Anterior cingulate cortex (tissue), 58 donors: ENCODE data around the gene SBSN.

ENCODE experiments used
- DNase-seq, 58 donors: peaks; one replicate each; lab custom pipeline; 2025; lab: John Stamatoyannopoulos, UW

Gene SBSN

DNA sequence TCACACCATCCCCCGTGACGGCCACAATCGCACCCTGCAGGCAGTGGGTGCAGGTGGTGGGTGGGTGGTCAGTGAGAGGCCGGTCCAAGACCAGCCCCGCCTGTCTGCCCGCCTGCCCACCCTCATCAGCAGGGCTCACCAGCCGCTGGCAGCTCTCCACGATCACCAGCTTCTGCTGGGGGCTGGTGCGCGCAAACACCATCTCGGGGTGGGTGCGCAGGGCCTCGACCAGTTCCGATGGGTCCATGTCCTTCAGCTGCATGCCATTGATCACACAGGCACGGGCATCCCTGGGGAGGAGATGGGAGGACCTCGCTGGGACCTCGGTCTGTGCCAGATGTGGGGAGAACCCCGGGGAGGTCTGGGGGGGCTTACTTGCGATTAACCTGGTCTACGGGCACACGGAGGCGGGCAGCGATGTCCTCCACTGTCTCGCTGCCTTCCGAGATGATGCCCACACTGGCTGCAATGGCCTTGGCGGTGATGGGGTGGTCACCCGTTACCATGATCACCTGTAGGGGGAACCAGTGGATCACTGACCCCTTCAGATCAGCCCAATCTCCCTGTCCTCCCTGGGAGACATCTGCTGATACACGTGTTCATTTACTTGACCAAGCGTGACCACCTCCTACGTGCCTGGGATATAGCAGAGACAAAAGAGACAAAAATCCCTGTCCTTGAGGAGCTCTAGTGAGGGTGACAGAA is 27.3 kb upstream of the SBSN start:
- no peak for DNase-seq

DNA sequence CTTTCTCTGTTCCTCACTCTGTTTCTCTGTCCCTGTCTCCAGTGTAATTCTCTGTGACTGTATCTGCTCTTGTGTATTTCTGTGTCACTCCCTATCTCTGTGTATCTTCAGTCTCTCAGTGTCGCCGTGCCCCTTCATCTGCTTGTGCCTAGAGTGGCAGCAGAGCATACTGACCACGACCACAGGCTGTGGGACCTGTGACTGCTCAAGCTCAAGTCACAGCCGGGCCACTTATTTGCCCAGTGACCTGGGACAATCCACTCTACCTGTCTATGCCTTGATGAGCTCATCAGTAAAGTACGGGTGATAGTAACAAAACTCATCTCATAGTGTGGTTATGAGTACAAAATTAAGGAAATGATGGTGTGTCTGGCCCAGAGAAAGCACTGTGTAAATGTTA is 26.0 kb upstream of the SBSN start:
- DNase-seq: no peak

DNA sequence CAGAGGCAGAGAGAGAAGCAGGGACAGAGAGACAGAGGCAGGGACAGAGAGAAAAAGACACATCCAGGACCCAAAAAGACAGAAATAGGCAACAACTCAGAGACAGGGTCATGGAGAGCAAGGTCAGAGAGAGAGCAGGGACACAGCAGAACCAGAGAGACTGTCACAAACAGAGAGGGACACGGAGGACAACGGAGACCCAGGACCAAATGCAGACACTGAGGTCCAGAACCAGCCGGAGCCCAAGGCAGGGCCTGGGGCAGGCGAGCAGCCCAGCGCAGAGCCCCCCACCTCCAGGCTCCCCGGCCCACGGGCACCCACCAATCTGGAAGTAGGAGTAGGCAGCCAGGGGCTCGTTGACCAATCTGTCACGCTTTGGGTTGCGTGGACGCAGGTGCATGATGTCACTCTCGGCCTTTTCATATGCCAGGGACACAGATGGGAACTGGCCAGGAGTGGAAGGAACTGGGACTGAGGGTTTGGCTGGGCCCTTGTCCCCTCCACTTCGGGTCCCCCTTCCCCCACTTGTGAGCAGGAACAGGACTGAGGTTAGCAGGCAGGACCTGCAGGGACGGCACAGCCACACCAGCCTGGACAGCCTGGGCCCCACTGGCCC is 25.4 kb upstream of the SBSN start:
- DNase-seq: no peak

DNA sequence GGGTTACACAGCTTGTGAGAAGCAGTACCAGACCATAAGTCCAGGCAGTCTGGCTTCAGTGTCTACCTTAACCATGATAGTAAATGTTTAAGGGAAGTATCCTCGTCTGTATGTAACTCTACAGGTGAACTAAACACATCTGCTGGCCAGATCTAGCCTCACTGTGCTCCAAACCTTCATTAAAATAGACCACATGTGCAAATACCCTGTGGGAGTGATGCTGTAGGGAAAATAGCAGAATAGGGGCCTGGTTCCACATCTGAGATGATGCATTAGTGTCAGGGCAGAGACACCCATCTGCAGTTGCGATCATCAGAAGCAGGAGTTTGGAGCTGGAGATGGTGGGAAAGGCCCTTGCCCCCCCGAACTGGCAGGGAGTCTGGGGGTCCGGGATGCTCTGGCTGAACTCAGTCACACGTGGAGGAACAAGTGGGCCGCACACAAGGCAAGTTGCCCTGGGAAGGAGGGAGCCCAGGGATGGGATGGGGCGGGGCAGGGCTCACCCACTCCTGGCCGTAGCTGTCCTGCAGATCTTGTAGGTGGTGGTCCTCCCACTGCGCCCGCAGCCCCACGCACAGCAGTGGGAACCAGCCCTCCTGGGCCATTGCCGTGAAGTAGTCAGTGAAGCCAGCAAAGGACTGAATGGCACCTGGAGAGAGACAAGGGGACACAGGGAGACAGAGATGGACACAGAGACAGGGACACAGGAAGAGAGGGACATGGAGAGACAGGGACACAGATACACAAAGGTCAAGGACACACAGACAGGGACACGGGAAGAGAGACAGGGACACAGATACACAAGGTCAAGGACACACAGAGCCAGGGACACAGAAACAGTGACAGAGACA is 24.6 kb upstream of the SBSN start:
- DNase-seq: no peak

DNA sequence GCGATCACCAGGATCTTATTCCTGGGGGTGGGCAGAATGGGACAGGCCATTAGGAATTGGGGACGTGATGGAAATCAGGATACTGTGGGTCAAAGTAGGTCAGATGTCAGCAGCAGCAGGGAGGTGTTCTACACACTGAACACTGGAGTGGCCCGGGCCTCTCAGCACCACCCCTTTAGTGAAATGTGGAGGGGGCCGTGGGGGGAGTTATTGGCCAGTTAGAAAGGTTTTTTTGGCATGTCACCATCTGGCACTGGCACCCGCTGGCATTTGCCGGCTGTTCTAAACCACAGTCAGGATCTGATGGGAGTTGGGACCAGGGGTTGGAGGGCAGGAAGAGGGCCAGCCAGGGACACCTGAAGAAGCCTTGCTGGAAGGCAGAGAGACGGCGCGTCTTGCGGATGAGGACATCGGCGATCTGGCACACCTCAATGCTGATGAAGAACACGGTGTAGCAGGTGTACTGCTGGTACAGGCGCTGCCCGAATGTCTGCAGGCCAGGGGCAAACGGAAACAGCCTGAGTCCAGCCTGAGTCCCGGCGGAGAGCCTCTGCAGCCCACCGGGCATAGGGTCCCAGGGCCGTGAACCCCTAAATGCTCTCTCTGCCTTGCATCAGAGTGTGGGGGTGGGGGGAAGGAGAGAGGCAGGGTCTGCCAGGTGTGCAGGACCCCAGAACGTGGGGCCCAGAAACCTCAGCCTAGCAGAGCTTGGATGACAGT is 23.1 kb upstream of the SBSN start:
- DNase-seq: no peak

DNA sequence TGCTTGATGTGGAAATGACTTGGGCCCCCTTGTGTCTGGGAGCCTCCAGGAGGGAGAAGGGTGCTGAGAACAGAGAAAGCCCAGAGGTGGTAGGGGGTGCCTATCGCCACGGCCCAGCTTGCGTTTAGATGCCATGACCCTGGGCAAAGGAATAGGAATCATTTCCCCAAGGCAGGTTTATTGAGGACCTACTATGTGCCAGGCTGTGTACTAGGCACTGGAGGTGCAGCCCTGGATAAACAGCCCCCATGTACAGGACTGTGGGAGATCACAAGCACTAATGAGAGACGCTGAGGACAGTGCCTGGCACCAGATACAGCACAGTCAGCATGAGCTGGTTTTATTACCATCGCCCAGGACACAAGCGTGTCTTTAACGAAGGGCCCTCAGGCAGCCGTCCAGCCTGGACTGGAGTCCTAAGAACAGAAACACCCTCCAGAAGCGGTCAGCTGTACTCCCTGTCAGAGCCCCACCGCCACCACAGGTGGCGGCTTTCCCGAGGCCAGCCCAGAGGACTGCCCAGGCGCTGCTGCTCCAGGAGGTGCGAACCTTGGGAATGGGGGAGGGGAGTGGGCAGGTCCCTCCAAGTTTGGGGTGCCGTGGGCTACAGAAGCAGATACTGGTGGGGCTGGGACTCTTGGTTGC is 21.9 kb upstream of the SBSN start:
- peak in 1 of 58 donors; percentile 16 for DNase-seq

DNA sequence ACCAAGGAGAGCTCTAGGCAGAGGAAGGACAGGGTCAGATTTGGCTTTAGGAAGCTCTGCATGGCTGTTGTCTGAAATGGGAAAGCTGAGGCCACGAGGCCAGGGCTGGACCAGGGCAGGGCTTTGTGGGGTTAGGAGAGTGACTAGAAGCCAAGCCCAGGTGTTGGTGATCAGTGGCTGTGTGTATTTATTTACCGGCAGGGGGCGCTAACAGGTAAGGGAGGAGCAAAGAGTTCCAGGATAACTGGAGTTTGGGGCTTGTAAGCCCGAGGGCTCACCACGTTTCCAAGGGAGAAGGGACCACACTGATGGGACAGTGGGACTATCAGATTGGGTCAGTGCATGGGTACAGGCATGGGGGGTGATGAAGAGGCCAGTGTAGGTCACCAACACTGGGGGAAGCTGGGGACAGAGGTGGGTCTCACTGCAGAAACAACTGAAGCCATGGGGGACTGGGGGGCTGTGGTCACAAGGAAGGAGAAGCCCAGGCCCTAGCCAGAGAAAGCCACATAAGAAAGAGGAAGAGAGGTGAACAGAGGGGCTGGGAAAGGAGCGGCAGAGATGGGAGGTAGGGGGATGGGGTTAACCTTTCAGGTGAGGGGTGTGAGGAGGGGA is 21.2 kb upstream of the SBSN start:
- peak in 24 of 58 donors; percentile 2 to 45 (median 16) for DNase-seq

DNA sequence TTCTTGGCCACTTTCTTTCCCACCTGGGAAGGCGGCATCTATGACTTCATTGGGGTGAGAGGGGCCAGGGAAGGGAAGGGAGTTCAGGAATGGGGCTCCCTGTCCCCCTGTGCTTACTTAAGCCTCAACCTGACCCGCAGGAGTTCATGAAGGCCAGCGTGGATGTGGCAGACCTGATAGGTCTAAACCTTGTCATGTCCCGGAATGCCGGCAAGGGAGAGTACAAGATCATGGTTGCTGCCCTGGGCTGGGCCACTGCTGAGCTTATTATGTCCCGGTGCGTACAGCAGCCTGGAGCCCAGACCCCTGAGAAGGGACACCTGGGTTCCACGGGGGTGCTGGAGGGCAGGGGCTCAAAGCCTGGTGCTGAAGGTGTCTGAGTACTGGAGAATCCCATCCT is 18.4 kb upstream of the SBSN start:
- DNase-seq: no peak

DNA sequence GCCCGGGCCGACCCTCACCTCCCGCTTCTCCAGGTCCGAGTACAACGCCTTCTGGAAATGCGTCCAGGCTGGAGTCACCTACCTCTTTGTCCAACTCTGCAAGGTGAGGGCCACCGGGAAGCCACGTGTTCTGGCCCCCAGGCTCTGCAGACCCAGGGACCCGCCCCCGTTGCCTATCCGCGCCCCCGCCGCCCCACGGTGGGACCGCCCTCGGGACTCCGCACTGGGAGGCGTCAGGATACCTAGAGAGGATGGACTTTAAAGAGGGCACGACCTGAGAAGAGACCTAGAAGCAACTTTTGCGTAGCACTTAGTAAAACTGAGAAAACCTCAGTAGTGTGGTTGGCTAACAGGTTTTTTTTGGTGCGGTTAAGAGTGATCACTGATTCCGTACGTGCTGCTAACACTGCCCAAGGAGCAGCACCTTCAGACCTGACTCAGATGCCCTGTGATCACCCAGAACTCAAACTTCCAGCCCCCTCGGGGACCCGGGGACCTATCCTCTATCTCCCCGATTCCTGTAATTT is 17.8 kb upstream of the SBSN start:
- DNase-seq: peak in 11 of 58 donors; percentile 27 to 65 (median 55)

DNA sequence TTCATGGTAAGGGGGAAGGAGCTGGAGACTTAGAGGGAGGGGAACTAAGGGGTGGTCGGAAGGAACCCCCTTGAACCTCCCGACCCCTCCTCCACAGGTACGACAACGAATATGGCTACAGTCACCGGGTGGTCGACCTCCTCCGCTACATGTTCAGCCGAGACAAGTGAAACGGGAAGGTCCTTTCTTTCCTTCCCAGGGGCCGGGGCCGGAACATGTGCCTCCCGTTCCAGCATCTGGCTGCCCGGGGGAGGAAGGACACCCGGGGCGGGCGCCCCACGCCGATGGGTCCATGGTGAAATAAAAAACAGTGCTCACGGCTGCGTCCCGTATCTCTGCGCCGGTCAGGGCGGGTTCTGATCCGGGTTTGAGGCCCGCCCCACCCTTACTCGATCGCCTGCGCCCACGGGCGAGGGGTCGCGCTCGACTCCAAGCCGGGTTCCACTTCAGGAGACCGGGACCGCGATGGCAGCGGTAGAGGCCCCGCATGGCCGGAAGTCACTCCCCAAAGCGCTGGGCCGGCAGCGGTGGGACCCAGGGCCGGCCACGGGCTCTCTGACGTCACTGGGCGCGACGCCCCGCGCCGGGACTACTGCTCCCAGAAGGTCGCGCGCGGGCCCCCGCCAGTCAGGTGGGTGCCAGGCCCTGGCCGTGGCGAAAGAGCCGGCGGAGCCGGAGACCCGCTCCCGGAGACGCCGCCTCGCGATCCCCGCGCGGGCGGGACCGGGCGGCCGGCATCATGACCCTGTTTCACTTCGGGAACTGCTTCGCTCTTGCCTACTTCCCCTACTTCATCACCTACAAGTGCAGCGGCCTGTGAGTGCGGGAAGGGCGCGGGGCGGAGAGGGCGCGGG is 17.1 kb upstream of the SBSN start, which contains the start of gene TMEM147:
TSS of gene TMEM147 (plus strand) at position 626 of the 854 bp plus-strand sequence. CDS start at position 740, 114 bp downstream.
- peak; percentile 39 to 93 (median 83) for DNase-seq

DNA sequence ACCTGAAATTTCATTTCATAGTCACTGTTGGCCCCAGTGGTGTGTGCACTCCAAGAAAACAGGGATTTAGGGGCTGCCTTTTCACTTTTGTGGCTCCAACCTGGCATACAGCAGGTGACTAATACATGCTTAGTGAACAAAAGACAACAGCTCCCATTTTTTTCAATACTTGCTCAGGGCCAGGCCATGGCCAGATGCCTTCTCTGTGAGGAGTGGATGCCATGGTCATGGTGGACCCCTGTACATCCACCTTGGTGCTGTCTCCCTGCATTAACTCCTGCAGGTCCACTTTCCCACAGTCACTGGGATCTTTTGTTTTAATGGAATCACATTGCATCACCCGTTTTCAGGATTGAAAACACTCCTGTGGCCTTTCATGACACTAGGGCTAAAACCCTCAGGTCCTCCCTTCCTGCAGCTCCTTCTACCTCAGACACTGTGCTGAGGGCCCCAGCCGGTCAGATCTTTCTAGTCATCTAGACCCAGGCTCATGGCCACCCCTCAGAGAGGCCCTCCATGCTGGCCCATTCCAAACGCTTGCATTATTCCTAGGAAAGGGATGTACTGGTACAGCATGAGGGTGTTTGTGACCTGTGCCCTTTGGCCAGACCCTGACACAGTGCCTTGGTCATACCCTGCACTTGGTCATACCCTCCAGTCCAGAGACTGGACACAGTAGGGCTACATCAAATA is 16.1 kb upstream of the SBSN start:
- no peak for DNase-seq

DNA sequence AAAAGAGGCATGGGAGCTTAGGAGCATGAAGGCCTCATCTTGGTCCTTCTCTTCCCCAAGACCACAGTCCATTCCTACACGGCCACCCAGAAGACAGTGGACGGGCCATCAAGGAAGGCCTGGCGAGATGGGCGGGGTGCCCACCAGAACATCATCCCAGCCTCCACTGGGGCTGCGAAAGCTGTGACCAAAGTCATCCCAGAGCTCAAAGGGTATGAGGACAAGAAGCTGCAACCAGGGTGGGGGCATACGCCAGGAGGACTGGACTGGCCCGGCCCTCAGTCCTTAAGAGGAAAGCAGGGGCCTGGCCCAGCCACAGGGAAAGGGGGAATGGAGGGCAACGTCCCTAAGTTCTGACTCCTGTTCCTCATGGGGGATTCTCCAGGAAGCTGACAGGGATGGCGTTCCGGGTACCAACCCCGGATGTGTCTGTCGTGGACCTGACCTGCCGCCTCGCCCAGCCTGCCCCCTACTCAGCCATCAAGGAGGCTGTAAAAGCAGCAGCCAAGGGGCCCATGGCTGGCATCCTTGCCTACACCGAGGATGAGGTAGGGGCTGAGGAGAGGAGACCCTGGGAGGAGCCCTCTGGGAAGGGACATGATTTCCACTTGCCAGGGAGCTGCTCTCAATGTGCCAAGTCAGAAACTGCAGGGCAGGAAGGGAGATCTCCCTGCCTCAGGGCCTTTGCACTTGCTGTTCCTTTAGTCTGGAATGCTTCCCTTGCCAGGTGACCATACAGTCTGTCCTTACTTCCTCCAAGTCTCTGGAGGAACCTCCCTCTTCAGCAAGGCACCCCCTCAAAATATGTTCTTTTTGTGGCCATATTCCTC is 15.4 kb upstream of the SBSN start:
- no peak for DNase-seq

DNA sequence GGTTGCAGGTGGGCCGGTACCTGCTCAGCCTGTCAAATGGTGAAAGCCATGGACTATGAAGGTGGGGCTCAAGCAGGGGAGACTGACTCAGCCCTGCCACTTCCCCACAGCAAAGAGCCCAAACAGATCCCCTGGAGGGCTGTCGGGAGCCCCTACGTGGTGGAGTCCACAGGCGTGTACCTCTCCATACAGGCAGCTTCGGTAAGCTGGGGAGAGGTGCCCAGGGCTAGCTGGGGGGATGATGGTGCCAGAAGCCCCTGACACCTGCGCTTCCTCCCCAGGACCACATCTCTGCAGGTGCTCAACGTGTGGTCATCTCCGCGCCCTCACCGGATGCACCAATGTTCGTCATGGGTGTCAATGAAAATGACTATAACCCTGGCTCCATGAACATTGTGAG is 14.1 kb upstream of the SBSN start:
- no peak for DNase-seq

DNA sequence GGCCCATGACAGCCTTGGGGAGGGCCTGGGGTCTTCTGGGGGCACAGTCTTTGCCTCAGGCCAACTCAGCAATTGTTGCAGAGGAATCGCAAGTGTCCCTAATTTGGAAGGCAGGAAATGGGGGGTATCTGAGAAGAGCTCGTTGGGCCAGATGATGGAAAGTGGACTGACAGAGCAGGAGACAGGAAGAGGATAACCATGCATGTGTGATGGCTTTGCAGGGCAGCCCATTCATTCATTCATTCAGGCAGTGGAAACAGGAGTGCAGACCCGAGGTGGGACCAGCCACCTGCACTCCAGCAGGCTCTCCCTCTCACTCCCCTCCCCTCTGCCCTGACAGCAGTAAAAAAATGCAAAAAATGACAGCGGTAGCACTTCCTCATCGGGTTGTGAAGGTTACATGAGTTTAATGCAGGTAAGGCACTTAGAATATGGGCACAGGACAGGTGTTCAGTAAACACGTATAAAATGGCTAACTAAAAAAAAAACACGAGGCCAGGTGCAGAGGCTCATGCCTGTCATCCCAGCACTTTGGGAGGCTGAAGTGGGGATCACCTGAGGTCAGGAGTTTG is 12.3 kb upstream of the SBSN start:
- DNase-seq: no peak

DNA sequence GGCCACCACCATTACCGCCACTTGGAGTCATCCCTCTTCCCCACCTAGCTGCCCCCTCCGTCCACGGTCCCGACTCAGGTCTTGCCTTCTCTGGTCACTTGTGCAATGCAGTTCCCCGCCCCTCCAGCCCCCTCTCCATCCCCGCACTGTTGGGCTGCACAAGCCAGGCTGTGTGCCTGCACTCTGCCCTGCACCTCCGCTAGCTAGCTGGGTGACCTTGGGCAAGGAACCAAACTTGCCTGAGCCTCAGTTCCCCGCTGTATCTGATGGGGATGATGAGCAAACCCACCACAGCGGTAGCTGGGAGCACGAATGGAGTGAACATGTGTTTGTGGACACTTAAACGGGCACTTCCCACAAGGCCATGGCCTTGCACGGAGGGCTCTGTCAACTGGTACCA is 11.7 kb upstream of the SBSN start:
- DNase-seq: no peak

DNA sequence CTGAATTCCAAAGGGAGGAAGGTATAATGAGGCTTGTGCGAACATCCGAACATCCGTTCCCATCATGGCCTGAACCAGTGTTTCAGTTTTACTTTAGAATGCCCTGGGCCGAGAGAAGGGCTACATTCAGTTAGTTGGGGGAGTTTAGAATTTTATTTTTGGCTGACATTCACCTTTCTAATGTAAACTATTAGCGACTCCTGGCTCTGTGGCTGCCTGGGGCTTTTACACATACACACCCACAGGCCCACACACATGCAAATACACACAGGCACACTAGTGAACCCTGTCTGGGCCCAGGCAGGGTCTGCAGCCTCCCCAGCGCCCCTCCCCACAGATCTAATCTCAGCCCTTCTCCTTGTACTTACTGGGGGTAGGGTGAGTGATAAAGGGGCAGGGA is 11.2 kb upstream of the SBSN start:
- DNase-seq: no peak
